ENCODE results near the gene ATP6V0D1. TPM values are rescaled to one million over a fixed set of nuclear protein-coding genes. Genes with fewer than 3 reads are reported as not detected.
A peak's percentile ranks its signal among the peaks of the same experiment; 100 is the strongest.

ATP6V0D1 gene
- total RNA-seq, 1 experiment from 2014 or later = 43.0 TPM

DNA sequence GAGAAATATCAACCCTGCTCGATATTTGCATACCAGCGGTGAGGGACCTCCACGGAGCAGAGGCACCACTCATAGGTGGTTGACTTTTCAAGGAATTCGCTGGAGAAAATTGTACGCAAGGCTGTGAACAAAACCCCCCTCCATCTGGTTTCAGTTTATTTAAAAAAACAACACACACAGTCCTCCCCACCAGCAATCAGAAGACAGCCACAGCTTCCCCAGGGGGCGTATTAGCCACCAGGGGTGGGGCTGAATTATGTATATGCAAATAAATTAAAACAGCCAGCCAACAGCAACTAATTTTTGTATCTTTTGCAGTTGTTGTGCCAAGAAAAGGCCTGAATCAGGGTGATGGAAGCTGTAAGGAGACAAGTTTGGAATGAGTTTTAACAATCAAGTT lies 55.9 kb downstream of the ATP6V0D1 start:
- H2BK20ac ChIP-seq (ENCODE audit: low read depth, low read length, poor library complexity, severe bottlenecking) = no peak overlapping the region
- peaks cover 13% of the 10 kb centered on the region for H3K27me3 Mint-ChIP-seq (ENCODE audit: low read depth)

More for the DNA sequence above, 55.9 kb downstream of the ATP6V0D1 start:
- Mint-ChIP-seq H3K4me3 (peak overlapping the region; percentile 49 to 67; a peak in 4 of 5 replicates), H3K27ac (peak overlapping the region; percentile 81 to 95 (median 88); a peak in 5 of 7 replicates), H3K36me3 (ENCODE audit: insufficient read depth in 1 of 3, low read depth in 3 of 3) (no peaks in the 10 kb centered on the region; a peak in 1 of 7 replicates), H3K9me3 (peaks cover 0 to under 1% of the 10 kb centered on the region in 2 experiments; a peak in 1 of 5 replicates), H3K4me1 (peaks cover 71% of the 10 kb centered on the region in 2 experiments)
- 0 out of 2 replicates have a peak overlapping the region, but pooled peaks have one; percentile 19 for H3K14ac ChIP-seq (ENCODE audit: insufficient read depth, low read length)
- no peak overlapping the region for H4K8ac ChIP-seq (replicated peaks; ENCODE audit: insufficient read length, low read depth, low read length)
- no peak overlapping the region for H2AK5ac ChIP-seq (ENCODE audit: insufficient read length, low read length)
- peaks cover 32% of the 10 kb centered on the region for H3K4me1 ChIP-seq (ENCODE audit: insufficient read depth, low read length)
- no peaks in the 10 kb centered on the region for H3K9me3 ChIP-seq (ENCODE audit: control insufficient read depth, low read depth, low read length)
- no peak overlapping the region for H2AFZ ChIP-seq (ENCODE audit: low read length)
- H2BK15ac ChIP-seq (ENCODE audit: low read depth, low read length) = no peak overlapping the region
- no peak overlapping the region for H4K91ac ChIP-seq (ENCODE audit: insufficient read length, low read depth, low read length)
- no peak overlapping the region for H2BK5ac ChIP-seq (ENCODE audit: insufficient read length, low read length)
- DNase-seq = no peak
- peak overlapping the region; percentile 81 for H3K4me2 ChIP-seq (ENCODE audit: insufficient read depth, insufficient read length, low read length)
- H3K23me2 ChIP-seq (ENCODE audit: insufficient read length, low read depth, low read length, poor library complexity, severe bottlenecking) = peaks cover under 1% of the 10 kb centered on the region
- H3K9ac ChIP-seq (ENCODE audit: extremely low read depth, insufficient read length, low read length) = no peak overlapping the region
- peak overlapping the region; percentile 89 for H3K27ac ChIP-seq (ENCODE audit: insufficient read length, low read depth, low read length)
- H4K5ac ChIP-seq (ENCODE audit: insufficient read length, low read depth, low read length) = no peak overlapping the region
- H3K18ac ChIP-seq (ENCODE audit: insufficient read length, low read depth, low read length) = no peak overlapping the region
- WGBS (ENCODE audit: extremely low coverage, insufficient read length, low lambda C conversion rate) = no CpG with 5 or more reads among the region's 6 CpGs
- no peak overlapping the region for H2BK120ac ChIP-seq (ENCODE audit: low read depth, low read length, poor library complexity, severe bottlenecking)
- TF ChIP-seq, protein P1, sequence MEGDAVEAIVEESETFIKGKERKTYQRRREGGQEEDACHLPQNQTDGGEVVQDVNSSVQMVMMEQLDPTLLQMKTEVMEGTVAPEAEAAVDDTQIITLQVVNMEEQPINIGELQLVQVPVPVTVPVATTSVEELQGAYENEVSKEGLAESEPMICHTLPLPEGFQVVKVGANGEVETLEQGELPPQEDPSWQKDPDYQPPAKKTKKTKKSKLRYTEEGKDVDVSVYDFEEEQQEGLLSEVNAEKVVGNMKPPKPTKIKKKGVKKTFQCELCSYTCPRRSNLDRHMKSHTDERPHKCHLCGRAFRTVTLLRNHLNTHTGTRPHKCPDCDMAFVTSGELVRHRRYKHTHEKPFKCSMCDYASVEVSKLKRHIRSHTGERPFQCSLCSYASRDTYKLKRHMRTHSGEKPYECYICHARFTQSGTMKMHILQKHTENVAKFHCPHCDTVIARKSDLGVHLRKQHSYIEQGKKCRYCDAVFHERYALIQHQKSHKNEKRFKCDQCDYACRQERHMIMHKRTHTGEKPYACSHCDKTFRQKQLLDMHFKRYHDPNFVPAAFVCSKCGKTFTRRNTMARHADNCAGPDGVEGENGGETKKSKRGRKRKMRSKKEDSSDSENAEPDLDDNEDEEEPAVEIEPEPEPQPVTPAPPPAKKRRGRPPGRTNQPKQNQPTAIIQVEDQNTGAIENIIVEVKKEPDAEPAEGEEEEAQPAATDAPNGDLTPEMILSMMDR (conservative IDR thresholded peaks at IDR 0.05) = no peak
- H4K20me1 ChIP-seq (ENCODE audit: control insufficient read depth, insufficient read depth, insufficient read length) = no peaks in the 10 kb centered on the region
- H3K56ac ChIP-seq (ENCODE audit: insufficient read length, low read depth, low read length) = no peak overlapping the region
- H3T11ph ChIP-seq (ENCODE audit: low read length) = no peak overlapping the region
- H3K27me3 ChIP-seq (ENCODE audit: insufficient read depth, low read length) = no peaks in the 10 kb centered on the region; the same call in 1 of the 2 replicates
- H3K23ac ChIP-seq (ENCODE audit: insufficient read length, low read depth, low read length) = no peak overlapping the region
- no peaks in the 10 kb centered on the region for H3K79me1 ChIP-seq (ENCODE audit: insufficient read depth, low read depth, low read length, poor library complexity, severe bottlenecking)
- no peaks in the 10 kb centered on the region; the same call in 1 of the 2 replicates for H3K79me2 ChIP-seq (ENCODE audit: insufficient read depth, low read length)
- no peak overlapping the region for H2BK12ac ChIP-seq (ENCODE audit: insufficient read length, low read depth, low read length)
- no peak overlapping the region for H3K4ac ChIP-seq (ENCODE audit: low read depth, low read length)

Measured in H9 (cell line).